ENCODE data around the gene ATP8A2.

- no peak for TF ChIP-seq EP300 (IDR thresholded peaks at IDR 0.05)
- TF ChIP-seq CTCF (IDR thresholded peaks at IDR 0.05), result no peak
These were observed 361.3 kb downstream of the ATP8A2 start for GRCh38 chr13:25733001-25733491.
